Lower leg skin (tissue), 3 donors: ENCODE results near the gene ARHGAP45.

ENCODE experiments used
- POLR2A ChIP-seq, 2 donors: fragments of 450-650 bp; IDR thresholded peaks; one replicate each; pipeline ENCODE4 v1.6.1; 2016 to 2017; ENCODE audit warnings: antibody characterized with exemption in 2 of 2, mild to moderate bottlenecking in 1 of 2, moderate library complexity in 1 of 2
- TF ChIP-seq, protein P1 (sequence below), 3 donors: fragments of 450-650 bp; IDR thresholded peaks; one replicate each; pipeline ENCODE4 v1.5.1; 2016; ENCODE audit warnings: antibody characterized with exemption in 3 of 3, mild to moderate bottlenecking in 3 of 3, moderate library complexity in 2 of 3

DNA sequence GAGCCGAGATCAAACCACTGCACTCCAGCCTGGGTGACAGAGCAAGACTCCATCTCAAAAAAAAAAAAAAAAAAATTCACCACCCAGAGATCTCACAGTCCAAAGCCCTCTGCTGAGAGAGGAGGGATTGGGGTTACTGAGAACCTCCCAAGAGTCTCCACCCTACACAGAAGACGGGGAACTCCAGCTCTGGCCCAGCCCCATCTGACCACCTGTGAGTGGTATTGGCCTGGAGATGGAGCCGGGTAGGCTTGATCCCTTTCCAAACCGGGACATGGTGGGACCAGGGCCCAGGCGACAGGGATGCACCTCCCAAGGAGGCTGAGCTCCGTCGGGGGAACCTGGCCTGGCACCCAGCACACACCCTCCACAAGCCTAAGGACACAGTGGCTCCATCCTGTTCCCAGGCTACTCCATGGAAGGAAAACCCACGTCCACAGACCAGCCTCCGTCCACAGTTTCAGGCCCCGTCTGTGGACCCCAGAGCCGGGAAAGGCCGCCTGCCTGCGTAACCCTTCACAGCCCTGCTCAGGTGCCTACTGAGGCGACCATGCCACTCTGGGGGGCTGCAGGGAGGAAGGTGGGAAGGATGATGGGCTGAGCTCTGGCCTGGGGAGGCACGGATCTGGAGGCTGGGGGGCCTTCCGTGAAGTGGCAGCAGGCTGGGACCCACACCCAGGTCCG lies 47.9 kb upstream of the ARHGAP45 start:
- TF ChIP-seq, protein P1, sequence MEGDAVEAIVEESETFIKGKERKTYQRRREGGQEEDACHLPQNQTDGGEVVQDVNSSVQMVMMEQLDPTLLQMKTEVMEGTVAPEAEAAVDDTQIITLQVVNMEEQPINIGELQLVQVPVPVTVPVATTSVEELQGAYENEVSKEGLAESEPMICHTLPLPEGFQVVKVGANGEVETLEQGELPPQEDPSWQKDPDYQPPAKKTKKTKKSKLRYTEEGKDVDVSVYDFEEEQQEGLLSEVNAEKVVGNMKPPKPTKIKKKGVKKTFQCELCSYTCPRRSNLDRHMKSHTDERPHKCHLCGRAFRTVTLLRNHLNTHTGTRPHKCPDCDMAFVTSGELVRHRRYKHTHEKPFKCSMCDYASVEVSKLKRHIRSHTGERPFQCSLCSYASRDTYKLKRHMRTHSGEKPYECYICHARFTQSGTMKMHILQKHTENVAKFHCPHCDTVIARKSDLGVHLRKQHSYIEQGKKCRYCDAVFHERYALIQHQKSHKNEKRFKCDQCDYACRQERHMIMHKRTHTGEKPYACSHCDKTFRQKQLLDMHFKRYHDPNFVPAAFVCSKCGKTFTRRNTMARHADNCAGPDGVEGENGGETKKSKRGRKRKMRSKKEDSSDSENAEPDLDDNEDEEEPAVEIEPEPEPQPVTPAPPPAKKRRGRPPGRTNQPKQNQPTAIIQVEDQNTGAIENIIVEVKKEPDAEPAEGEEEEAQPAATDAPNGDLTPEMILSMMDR (IDR thresholded peaks at IDR 0.05) = no peak
- TF ChIP-seq POLR2A (IDR thresholded peaks at IDR 0.05) = no peak
